Stimulated activated CD8-positive, alpha-beta memory T cell treated with anti-CD3 and anti-CD28 coated beads, Interleukin-2, amount 100 ng/mL, for 1 hour (primary cell): ENCODE results near the gene ZNF532.
"Not testable (repeated sequence)": the region's sequence is repeated elsewhere in the genome, so short reads cannot be mapped to it uniquely, and the experiment has no call there.

Experiments used
- DNase-seq, 2 donors: peaks; one replicate each; pipeline ENCODE4 v3.0.0-alpha.2; 2020; ENCODE audit warnings: low read depth in 2 of 2

The ZNF532 gene

DNA sequence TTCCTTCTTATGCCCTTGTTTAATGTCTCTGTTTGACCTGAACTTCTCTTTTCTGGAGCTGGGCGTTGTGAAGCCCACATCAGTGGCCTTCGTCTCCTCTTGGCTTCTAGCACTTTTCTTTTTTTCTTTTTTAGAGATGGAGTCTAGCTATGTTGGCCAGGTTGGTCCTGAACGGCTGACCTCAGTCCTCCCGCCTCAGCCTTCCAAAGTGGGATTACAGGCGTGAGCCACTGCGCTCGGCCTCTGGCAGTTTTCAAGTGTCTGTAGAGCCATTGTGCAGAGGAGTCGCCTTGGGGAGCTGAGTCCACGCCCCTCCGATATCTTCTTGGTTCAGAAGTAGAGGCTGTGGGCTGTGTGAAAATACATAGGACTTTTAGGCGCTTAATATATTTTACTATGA is 36.5 kb downstream of the ZNF532 start:
- no peak for DNase-seq

DNA sequence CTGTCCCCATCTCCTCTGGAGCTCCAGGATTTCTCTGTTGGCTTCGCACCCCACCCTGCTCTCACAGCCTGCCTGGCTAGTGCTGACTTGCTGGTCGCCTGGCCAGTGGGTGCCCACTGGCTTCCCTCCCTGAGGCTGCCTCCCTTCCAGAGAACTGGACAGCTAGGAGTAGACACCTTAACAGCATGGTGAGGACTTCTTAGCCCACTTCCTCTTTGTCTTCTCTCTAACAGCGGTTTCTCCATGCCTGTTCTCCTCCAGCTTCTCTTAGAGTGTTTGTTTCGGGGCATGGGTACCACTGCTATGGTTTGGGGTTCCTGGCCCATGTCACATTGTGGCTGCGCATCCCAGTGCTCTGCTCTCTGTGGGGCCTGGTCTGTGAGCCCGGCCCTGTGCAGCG is 37.1 kb downstream of the ZNF532 start:
- DNase-seq: no peak

DNA sequence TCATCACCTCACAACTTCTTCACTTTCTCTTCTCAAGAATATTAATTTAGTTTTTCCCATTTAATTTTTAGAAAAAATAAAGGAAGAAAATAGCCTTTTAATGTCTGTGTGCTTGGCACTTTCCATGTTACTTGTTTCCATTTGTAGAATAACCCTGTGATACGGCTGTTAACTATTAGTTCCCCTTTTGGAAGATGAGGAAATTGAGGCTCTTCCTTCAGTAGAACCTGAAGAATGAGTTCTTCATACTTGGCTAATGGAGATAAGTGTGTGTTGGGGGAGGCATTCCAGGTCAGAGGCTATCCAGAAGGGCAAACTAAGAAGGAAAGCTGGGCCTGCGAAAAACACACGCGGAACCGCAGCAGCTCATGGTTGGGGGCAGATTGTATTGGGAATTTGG is 38.3 kb downstream of the ZNF532 start:
- no peak for DNase-seq

DNA sequence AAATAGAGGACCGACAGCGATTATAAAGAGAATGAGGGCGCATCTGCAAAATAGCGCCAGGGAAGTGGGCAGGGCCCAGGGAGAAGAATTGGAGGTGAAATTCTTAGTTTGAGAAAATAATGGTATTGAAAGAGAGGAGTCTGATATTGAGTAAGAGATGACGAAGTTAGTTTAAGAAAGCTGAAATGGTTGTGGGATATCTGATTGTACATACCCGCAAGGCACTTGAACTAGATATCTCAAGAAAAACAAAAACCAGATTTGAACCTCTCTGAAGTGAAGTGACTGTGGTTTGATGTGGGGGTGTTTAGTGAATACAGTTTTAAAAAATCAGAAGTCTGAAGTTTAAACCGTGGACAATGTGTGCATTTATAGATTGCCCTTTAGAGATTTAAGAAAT is 38.9 kb downstream of the ZNF532 start:
- DNase-seq: no peak

DNA sequence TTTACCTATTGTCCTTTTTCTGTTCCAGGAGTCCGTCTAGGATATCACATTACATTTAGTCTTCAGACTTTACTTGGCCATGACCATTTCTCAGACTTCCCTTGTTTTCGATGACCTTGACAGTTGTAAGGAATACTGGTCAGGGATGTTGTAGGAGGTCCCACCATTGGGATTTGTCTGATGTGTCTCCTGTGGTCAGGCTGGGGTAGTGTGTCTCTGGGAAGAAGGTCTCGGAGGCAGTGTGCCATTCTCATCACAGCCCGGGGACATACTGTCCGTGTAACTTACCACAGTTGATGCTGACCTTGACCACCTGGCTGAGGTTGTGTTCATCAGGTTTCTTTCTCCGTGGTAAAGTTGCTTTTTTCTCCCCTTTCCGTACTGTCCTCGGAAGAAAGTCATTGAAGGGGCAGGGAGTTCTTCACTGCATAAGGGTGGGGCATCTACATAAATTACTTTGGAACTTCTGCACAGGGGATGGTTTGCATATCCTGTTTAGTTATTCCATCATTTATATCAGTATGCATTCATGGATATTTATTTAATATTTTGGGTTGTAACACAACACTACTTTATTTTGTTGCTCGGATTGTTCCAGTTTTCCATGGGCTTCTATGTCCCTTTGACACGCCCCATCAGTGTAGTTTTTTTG is 41.2 kb downstream of the ZNF532 start:
- no peak for DNase-seq

DNA sequence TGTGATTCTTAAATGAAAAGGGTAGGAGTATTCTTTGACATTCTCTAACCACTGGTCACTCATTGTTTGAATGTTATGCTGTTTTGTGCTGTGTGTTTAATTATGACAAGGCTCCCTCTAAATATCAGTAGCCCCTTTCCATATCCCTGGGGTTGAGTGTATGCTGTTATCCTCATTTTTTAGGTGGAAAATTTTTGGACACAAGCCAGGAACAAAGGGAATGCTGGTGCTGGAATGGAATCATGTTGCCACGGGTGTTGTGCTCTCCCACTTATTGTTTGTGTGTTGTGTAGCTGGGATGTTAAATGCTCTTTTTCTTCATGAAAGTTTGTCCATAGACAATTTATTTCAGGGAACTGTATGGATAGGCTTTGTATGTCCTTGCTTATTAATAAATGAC is 43.3 kb downstream of the ZNF532 start:
- DNase-seq: no peak

DNA sequence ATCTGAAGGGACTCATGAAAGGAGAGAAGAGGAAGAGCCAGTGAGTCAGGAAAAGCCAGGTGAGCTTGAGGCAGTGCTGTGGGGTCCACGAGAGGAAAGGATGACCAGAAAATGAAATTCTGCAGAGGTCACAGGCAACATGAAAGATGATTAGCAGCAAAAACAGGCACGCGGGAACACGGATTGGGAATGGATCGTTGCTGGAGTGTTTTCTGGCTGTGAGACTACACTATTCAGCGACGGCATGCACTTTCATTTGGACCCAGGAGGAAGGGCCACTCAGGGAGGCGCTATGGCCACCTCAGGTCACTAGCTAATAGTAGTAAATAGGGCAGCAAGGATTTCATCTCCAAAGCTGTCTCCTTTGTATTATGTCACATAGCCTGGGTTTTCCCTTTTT is 44.8 kb downstream of the ZNF532 start:
- DNase-seq: no peak

DNA sequence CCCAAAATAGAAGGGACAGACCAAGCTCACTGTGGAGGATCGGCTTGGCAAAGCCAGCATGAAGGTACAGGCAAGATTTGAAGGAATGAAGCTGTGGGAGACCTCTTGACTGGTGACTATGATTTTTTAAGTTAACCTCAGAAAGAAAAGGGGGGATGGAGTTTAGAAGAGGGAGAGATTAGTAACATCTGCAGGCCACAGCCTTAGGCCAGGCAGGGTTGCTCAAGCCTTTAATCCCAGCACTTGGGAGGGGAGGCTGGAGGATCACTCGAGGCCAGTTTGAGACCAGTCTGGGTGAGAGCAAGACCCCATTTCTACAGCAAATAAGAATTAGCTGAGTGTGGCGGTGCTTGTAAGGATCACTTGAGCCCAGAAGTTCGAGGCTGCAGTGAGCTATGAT is 46.6 kb downstream of the ZNF532 start:
- DNase-seq: no peak

DNA sequence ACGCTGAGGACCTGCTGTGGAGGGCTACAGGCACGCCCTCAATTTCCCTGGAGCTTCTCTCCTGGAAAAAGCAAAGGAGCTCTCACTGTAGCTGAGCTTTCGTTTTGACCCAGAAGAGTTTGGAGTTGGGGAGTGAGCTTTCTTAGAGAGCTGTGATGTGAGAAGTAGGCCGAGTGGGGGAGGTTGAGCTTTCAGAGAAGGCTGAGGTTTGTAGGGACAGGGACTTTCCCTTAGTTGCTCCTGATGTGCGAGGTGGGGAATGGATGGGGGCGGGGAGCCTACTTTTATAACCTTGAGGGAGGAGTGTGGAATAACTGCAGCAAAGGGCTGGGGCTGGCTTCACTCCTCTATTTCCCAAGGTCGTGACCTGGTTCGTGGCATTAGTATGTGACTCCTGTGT is 47.1 kb downstream of the ZNF532 start:
- DNase-seq: no peak

DNA sequence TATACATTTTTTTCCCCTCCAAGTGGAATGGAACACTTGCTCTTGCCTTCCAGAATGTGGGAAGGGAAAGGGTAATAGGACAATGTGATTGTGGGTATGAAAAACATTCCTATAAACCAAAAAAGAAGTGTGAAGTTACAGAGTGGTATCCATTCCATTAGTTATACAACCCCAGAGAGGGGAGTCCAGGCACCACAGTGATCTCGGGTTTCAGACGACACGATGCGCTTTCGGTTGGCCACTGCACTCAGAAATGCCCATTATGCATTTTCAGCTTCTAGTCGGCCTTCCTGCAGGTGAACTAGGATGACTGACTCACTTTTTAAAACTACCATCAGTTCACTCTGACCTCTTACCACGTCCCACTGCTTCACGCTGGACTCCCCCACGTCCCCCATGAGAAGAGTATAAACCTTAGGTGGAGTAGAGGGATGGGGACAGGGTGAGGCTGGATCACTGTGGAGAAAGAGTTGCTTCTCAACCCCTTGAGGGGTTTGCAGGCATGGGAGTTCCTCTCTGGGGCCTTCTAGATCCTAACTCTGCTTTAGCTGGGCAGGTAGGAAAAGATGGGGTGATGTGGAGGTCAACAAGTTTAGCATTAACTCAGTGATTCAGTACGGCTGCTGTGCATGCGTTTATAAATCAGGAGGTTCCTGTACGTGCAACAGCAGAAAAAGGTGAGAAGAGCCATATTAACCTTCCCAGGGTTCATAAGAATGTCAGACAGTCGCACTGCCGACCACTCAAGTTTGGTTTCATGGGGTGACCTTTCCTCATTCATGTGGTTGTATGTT is 50.5 kb downstream of the ZNF532 start:
- no peak for DNase-seq

DNA sequence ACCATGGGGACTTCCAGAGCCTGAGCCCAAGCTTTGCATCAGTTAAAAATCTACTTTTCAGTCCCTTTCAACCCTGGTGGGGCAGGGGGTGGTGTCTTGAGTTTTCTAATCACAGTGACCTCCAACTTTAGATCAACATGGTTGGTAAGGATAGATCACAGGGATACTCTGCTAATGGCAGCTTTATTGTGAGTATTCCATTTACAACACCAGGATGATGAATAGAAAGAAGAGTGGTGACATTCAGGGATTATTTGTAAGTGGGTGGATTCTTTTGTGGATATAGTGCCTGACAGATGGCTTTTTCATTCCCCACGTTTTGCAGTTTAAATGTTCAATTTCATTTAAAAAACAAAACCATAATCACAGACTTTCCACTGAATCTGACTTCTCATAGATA is 51.3 kb downstream of the ZNF532 start:
- no peak for DNase-seq

DNA sequence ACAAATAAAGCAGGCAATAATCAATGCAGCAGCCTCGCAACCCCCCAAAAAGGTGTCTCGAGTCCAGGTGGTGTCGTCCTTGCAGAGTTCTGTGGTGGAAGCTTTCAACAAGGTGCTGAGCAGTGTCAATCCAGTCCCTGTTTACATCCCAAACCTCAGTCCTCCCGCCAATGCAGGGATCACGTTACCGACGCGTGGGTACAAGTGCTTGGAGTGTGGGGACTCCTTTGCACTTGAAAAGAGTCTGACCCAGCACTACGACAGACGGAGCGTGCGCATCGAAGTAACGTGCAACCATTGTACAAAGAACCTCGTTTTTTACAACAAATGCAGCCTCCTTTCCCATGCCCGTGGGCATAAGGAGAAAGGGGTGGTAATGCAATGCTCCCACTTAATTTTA is 55.3 kb downstream of the ZNF532 start:
- not testable (repeated sequence) for DNase-seq

DNA sequence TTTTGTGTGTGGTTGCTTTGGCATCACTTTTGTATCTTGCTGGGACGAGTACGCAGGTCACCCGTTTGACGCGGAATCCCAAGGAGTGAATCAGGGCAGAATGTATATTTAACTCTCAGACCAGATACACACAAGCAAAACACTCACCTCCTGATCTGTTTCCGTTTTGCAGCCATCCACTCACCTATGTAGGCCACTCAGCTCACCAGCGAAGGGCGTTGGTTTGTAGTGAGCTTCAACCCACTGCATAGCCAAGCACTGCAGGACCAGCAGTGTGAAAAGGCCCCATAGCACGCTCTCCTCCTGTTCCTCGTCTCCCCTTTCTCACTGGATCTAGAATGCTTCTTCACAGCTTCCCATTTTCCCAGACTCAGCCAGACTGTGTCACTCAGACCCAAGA is 58.3 kb downstream of the ZNF532 start:
- no peak for DNase-seq

DNA sequence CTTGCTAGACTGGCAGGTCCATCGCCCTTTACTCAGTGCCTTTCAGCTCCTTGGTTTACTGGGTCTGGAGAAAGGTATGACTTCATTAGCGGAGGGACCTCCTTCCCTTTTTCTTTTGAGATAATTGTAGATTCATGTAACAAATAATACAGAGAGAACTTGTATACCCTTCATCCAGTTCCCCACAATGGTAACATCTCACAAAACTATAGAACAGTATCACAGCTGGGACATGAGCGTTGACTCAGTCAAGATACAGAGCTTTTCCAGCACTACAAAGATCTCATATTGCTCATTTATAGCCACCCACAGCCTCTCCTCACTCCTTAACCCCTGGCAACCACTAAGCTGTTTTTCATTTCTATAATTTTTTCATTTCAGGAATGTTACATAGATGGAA is 59.8 kb downstream of the ZNF532 start:
- no peak for DNase-seq

DNA sequence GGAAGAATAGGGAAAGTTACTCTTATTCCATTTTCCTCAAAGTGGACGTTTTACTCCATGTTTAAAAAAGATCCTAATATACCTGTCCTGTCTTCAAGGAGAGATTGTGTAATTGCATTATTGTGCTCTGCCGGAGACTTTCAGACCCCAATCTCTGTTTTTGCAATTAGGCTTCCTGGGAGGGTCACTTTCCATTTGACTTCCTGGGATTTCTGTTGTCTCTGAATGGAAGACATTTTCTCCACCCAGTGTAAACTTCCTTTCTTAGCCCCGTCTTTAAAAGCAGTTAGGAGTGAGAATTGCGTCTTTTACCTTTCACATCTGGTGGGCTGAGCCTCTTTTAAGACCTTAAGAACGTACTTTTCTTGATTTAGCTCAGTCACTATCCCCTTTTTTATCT is 63.0 kb downstream of the ZNF532 start:
- DNase-seq: no peak

DNA sequence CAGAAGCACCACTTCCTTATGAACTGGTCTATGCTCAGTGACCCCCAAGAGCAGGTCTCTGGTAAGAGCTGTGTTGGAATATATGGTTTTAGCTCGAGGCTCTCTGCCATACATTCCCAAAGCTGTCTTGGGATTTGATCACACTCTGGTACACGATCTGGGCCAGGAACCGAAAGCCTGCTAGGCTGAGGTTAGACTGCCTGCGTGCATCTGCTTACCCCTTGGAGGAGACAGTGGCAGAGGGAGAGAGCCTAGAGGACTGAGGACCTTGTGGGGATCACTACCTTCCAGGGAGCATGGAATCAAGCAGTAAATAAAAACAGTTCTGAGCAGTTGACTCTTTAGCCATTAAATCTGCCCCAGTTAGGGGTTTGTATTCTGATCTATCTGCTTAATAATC is 63.7 kb downstream of the ZNF532 start:
- no peak for DNase-seq

DNA sequence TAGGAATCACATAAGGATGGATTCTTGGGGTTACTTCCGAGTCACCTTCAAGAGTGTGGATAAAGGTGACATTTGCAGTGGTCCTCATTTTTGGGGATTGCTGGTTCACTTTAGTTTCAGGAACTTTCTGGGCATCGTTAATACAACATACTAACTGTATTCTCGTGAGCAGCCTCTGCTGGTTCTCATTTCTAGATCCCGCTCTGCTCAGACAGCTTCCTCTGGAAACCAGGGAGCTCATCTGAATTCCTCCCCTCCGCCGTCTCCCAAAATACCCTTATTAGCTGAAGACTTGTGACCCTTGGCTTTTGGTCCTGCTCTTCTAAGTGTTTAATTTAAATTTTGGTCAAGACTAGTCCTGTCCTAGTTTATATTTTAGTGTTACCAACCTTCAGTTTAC is 64.5 kb downstream of the ZNF532 start:
- DNase-seq: no peak

DNA sequence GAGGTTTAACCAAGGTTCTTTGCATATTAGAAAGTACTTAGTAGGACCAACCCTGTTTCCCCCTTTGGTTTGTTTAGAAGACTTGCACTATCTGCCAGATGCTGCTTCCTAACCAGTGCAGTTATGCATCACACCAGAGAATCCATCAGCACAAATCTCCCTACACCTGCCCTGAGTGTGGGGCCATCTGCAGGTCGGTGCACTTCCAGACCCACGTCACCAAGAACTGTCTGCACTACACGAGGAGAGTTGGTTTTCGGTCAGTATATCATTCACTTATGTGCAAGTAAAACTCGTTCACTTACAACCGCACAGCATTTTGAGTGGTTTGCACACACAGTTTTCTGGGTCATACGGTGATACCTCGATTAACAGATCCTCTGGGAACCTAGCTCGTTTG is 69.7 kb downstream of the ZNF532 start:
- DNase-seq: no peak

DNA sequence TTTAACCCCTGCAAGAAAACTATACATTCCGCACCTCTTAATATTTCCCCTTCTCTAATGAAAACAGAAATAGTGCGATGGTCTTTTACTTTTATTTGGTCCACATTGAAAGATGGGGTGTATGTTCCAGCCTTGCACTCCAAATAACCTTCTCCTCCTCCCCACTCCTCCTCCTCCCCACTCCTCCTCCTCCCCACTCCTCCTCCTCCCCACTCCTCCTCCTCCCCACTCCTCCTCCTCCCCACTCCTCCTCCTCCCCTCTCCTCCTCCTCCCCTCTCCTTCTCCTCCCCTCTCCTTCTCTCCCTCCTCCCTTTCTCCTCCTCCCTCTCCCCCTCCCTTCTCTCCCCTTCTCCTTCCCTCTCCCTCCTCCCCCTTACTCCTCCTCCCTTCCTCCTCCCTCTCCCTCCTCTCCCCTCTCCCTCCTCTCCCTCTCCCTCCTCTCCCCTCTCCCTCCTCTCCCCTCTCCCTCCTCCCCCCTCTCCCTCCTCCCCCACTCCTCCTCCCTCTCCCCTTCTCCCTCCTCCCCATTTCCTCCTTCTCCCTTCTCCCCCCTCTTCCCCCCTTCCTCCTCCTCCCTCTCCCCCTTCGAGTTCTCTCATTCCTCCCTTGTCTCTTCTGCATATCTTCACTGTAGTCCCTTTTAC is 70.4 kb downstream of the ZNF532 start:
- DNase-seq: no peak

DNA sequence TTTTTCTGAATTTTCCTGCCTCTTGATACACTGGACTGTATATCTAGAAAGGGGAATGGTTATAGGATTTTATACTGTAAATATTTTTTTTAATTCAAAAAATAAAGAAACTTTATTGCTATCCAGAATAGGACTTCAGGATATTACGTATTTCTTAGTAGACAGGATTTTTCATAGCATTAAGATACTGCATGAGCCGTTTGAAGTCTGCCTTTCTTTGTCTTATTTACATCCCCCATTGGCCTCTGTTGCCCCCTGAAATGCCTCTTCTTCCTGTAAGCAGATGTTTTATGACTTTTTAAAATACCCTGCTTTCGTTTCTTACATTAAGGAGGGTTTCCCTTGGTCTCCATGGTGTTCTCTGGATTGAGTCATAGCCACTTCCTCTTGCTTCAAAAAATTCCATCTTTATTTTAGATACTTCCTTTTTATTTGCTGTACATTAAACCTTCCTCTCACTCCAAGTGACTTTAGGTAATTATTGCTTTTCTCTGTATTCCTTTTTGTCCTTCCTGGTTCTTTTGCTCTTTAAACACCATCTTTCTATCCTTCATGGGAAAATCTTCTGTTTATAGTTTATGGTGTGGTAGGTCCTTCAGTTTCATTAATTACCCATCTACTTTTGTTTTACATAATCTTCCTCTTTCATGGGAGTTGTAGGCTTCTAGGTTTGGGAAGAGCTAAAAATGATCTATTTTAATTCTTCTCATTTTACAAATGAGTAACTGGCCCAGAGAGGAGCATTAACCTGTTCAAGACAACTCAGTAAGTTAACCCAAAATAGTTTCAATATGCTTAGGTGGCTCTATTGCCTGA is 72.6 kb downstream of the ZNF532 start:
- no peak for DNase-seq

DNA sequence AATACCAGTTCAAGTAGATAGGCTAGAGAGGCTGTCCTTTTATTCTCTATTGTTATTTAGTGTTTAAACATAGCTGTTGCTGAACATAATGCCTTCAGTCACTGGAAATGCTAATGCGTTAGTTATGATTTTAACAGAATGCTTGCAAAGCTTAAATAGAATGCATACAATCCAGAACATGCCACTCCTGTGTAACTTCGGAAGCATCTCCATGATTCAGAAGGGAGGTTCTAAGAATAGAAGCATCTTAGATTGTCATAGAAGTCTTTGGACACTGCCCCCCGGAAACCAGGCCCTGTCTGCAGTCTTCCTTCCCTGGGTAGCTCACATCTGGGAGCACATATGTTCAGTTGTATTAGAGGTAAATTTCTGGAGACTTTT is 73.2 kb downstream of the ZNF532 start:
- no peak for DNase-seq

DNA sequence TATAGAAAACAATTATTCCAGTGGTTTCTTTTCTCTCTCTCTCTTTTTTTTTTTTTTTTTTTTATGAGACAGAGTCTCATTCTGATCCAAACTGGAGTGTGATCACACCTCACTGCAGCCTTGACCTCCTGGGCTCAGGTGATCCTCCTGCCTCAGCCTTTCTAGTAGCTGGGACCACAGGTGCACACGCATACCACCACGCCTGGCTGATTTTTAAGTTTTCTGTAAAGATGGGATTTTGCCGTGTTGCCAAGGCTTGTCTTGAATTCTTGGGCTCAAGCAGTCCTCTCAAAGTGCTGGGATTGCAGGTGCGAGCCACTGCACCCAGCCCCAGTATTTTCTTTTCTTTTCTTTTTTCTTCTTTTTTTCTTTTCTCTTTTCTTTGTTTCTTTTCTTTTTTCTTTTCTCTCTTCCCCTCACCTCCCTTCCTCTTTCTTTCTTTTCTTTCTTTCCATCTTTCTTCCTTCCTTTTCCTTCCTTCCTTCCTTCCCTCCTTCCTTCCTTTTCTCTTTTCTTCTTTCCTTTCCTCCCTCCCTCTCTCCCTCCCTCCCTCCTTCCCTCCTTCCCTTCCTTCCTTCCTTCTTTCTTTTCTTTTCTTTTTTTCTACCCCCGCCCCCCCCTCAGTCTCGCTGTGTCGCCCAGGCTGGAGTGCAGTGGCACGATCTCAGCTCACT is 76.9 kb downstream of the ZNF532 start:
- DNase-seq: no peak
